Colon (tissue), 2 donors: ENCODE measurements around the gene RBM10.

Experiments
- FAIRE-seq: peaks from 2 replicates; lab custom pipeline; 2012; peaks lifted over from hg19 to GRCh38; lab: Jason Lieb, UNC
- donor health status: control.
- donor health status: control.

Gene RBM10

DNA sequence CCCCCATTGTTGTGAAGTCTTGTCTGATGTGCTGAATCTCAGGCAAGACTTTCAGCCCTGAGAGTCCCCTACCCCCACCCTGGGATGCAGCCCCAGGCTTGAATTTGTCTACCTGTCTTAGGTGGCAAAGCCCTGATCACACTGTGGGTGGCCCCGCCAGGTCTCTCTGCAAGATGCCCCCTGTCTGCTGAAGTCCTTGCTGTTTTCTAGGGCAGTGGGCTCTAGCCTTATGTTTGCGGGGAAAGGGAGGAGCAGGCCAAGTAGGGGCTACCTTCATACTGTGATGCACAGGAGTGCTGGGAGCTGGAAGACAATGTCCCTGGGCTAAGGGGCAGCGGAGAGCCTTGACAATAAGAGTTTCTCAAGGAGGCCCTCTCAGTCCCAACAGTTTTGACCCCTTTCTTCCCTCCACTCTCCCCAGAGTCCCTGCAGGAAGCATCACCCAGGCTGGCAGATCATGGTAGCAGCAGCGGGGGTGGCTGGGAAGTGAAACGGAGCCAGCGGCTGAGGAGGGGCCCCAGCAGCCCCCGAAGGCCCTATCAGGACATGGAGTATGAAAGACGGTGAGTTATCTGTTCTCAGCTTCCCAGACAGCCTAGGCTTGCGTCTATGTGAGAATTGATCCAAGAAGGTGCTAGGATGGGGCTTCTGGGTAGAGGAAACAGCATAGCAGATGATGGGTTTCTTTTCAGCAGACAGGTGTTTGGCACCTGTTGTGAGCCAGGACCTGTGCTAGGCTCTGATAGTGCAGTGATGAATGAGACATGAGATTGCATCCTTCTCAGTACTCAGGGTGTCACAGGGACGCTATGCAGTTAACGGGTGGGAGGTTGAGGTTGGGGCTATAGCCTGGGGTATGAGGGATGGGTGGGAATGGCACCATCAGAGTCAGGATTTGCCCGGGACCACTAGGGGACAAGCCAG lies 2.2 kb downstream of the RBM10 start:
- no peak for FAIRE-seq

DNA sequence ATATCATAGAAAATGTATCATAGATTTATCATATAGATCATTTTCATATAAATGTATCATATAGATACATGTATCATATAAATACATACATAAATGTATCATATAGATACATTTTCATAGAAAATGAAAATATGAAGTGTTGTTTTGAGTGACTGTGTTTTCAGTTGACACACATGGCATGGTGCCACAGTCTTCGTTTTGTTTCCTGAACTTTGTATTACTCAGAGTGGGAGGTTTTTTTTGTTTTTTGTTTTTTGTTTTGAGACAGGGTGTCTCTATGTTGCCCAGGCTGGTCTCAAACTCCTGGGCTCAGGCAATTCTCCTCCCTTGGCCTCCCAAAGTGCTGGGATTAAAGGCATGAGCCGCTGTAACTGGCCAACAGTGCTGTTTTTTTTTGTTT lies 3.9 kb downstream of the RBM10 start:
- no peak for FAIRE-seq

DNA sequence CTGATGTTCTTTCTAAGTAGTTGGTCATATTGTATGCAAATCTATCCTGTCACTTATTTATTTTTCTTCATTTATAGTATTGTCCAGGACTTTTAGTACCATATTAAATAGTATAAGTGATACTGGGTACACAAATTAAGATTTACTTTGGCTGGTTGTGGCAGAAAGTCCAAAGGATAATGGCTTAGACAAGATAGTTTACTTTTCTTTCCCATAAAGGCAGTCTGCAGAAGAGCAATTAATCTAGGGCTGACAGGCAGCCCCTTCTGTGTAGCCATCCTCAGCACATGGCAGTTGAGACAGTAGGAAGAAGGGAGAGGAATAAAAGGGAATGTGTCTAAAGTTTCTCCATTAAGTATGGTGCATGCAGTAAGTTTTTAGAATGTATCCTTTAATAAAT lies 6.4 kb downstream of the RBM10 start:
- FAIRE-seq: no peak

DNA sequence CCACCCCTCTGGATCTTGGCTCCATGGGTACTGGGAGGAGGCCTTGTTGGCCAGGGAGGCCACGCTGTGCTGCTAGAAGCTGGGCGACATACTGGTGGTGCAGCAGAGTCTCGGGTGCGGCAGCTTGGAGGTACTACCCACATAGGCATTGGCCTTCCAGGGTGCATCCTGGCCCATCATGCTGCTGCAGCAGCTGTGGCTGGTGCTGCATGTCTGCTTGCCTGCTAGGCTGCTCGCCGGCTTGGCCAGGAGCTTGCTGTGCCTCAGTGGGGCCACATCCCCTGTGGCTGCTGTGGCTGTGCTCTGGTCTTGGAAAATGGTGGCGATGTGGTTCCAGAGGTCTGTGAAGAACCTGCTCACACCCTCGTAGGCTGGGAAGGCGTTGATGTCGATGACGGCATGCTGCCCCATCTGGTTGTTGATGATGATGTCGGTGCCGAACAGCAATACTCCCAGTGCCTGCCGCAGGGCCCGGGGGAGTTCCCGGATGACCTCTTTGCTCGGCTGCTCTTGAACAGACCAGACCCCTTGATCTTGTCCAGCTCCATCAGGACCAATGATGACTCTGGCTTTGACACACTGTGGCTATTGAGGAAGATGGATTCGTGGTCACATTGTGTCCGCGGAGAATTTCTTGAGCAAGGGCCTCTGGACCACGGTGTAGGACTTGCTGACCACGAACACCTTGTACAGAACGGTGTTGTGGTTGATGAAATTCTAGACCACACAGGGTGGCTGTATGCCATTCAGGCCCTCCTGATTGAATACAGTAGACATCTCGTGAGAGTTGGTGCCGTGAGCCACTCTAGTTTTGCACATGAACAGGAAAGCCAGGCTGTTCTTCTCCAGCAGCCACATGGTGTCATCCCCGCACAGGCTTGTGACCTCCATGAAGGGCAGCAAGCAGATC lies 11.8 kb downstream of the RBM10 start:
- FAIRE-seq: no peak

DNA sequence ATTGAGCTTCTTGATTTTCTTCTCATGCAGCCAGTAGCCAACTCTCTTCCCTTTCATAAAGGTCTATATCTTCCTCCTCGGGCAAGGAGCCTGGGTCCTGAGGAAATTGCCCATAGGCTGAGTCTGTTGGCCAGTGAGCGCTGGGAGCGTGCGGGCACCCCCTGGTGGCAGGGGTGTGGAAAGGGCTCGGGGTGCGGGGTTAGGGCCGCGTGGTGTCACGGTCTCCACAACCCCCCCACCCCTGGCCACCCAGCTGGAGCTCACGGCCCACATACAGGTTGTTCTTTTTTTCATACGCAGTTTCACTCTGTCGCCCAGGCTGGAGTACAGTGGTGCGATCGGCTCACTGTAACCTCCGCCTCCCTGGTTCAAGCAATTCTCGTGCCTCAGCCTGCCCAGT lies 13.1 kb downstream of the RBM10 start:
- FAIRE-seq: no peak

DNA sequence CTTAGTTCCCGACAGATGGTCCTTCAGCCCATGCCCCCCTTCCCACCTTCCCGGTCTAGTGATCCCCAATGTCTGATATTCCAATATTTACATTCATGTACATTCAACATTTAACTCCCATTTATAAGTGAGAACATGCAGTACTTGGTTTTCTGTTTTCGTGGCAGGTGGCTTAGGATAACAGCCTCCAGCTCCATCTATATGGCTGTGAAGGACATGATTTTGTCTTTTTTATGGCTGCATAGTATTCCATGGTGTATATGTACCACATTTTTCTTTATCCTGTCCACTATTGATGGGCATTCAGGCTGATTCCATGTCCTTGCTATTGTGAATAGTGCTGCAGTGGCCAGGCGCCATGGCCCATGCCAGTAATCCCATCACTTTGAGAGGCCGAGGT lies 13.8 kb downstream of the RBM10 start:
- no peak for FAIRE-seq

DNA sequence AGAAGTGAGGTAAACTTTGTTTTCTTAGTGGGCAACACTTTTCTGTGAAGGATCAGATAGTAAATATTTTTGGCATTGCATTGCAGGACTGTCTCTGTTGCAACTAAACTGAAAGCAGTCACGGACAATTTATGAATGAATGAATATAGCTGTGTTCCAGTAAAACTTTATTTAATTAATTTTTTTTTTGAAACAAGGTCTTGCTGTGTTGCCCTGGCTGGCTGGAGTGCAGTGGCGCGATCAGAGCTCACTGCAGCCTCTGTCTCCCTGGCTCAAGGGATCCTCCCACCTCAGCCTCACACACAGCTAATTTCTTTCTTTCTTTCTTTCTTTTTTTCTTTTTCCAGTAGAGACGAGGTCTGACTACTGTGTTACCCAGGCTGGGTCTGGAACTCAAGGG lies 15.8 kb downstream of the RBM10 start:
- FAIRE-seq: no peak

DNA sequence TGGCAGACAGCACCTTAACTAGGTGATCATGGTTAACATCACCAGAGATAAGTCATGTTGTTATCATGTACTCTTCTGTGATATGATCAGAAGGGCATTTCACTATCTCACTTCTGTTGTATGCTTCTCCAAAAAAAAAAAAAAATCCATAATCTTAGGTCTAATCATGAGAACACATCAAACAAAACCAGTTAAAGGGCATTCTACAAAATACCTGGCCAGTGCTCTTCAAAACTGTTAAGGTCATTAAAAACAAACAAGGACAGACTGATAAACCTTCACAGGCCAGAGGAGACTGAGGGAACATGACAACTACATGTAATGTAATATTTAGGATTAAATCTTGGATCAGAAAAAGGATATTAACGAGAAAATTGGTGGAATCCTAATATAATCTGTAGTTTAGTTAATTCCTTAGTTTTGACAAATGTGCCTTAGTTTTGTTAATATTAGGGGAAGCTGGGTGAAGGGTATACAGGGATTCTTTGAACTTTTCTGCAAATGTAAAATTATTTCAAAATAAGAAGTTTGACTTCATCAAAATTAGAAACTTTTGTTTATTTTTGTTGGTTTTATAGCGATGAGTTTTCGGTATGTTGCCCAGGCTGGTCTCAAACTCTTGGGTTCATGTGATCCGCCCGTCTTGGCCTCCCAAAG lies 18.0 kb downstream of the RBM10 start:
- FAIRE-seq: no peak

DNA sequence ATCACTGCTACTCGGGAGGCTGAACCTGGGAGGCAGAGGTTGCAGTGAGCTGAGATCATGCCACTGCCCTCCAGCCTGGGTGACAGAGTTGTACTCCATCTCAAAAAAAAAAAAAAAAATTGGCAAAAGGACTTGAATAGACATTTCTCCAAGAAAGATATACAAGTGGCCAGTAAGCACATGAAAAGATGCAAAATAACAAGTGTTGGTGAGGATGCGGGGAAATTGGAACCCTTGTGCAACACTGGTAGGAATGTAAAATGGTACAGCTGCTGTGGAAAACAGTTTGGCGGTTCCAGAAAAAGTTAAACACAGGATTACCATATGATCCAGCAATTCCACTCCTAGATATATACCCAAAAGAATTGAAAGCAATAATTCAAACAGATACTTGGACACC lies 19.4 kb downstream of the RBM10 start:
- no peak for FAIRE-seq

DNA sequence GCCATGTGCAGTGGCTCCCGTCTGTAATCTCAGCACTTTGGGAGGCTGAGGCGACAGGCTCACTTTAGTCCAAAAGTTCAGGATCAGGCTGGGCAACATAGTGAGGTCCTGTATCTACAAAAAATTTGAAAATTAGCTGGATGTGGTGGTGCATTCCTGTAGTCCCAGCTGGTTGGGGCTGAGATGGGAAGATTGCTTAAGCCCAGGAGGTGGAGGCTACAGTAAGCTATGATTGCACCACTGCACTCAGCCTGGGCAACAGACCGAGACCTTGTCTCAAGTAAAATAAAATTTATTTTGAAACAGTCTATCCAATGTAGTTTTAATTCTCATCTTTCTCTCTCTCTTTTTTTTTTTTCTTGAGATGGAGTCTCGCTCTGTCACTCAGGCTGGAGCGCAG lies 21.1 kb downstream of the RBM10 start:
- FAIRE-seq: no peak

DNA sequence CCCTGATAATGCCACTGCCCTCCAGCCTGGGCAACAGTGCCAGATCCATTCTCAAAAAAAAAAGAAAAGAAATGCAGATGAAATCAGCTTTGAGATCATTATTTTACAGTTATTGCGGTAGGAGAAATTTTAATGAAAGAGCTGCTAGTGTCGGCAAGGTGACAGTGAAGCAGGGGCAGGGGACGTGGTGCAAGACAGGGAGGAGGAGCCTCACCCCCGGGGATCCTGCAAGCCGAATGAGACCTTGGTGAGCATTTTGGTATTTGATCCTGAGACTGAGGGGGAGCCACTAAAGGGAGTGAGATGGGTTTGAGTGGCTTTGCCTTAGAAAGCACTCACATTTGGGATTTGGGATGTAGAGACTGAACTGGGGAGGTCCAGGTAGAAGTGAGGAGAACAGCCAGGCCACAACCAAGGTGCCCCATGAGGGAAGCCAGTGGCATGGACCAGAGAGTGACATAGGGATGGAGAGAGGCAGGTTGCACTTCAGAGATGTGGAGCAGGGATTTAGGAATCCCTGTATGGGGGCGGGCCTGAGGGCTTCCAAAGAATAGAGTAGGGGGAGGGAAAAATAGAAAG lies 23.6 kb downstream of the RBM10 start:
- no peak for FAIRE-seq

DNA sequence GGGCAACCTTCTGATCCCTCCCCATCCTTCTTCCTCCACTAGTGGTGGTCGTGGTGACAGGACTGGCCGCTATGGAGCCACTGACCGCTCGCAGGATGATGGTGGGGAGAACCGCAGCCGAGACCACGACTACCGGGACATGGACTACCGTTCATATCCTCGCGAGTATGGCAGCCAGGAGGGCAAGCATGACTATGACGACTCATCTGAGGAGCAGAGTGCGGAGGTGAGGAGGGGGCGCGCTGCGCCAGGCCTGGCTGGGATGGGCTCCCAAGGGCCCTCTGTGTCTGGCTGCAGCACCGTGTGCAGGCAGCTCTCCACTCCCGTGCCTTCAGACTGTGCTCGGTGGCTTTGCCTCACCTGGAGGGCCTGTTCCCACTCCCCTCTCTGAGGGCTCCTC lies 24.3 kb downstream of the RBM10 start:
- no peak for FAIRE-seq

DNA sequence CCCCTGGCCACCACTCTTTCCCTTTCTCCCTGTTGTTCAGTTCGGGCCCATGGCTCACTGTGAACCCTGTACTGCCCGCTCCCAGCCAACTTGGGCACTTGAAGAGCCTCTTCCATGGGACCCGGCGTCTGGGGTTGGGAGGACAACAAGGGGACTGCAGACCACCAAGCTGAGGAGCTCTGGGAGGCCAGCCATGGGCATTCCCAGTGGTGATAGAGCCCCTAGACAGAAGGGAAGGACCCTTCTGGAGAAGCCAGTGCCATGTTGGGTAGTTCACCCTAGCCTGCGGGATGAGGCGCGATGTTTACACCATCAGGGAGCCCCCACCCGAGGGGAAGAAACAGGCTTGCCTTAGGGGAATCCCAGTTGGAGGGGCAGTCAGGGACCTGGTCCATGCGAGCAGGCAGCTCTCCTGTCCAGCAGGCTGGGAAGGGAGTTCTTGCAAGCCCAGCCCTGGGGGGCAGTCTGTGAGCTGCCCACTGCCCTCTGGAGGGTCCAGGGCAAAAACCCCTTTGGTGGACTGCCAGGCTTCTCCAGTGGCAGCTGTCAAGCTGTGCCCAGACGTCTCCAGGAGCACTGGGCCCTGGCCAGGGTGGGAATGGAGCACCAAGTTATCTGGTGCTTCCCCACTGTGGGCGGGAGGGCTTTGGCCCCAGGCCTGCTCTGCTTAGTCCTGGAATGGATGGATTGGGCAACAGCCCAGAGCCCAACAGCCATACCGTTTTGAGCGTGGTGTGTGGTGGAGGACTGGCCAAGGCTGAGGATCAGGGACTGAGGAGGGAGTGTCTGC lies 24.9 kb downstream of the RBM10 start:
- no peak for FAIRE-seq

DNA sequence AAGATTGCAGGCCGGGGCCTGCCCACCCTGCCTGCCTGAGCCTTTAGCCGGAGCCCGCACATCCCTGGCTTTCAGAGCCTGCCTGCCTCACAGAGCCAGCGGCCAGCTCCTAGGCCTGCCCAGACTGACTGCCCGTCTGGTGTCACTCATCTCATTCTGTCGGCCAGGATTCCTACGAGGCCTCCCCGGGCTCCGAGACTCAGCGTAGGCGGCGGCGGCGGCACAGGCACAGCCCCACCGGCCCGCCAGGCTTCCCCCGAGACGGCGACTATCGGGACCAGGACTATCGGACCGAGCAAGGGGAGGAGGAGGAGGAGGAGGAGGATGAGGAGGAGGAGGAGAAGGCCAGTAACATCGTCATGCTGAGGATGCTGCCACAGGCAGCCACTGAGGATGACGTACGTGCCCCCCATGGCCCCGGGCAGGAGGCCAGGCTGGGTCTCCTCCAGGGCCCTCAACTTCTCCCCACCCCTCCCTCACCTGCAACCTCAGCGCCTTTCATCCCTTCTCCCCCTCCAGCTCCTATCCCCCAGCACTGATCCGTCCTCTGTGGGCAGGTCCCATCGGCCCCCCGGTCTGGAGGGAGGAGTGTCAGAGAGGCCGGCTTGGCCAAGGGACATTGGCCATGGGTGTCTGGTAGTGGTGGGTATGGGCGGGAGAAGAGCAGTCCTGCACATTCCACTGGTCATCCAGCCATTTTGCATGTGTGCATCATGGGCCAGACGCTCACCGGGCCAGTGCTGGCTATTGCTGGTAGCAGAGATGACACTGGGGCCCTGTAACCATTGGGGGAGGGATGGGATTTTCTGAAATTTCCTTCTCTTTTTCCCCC lies 26.1 kb downstream of the RBM10 start:
- no peak for FAIRE-seq

DNA sequence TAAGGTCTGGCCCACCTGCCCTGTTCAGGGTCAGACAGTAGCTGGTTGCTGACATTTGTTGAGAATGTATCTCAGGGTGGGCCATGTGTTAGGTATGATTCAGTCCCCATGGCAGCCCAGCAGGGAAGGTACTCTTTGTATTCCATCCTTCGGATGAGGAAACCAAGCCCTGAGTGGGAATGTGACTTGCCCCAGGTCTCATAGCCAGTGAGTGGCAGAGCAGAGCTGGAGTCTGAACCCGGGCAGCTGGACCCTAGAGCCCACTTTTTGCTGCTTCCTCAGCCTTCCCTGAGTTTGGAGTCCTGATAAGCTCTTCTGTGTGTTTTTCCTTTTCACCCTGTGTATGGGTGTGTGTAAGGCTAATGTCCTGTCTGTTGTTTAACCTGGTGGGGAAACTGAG lies 27.0 kb downstream of the RBM10 start:
- FAIRE-seq: no peak

DNA sequence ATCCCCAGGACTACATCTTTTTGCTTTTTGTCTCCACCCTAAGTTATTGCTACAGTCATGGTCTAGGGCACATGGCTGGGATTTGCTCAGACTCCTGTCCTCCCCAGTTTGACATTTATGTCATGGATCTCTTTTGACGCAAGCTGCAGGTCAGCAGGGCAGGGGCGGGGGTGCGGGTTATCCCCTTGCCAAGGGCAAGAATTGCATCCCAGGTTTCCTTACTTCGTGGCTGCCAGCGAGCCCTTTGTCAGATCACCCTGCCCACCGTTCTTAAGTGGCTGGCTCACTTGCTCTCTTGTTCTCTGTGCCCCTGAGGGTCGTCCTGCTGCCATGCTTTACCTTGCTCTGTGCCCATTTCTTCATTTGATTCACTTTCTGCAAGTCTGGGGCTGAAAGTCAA lies 27.5 kb downstream of the RBM10 start:
- no peak for FAIRE-seq

DNA sequence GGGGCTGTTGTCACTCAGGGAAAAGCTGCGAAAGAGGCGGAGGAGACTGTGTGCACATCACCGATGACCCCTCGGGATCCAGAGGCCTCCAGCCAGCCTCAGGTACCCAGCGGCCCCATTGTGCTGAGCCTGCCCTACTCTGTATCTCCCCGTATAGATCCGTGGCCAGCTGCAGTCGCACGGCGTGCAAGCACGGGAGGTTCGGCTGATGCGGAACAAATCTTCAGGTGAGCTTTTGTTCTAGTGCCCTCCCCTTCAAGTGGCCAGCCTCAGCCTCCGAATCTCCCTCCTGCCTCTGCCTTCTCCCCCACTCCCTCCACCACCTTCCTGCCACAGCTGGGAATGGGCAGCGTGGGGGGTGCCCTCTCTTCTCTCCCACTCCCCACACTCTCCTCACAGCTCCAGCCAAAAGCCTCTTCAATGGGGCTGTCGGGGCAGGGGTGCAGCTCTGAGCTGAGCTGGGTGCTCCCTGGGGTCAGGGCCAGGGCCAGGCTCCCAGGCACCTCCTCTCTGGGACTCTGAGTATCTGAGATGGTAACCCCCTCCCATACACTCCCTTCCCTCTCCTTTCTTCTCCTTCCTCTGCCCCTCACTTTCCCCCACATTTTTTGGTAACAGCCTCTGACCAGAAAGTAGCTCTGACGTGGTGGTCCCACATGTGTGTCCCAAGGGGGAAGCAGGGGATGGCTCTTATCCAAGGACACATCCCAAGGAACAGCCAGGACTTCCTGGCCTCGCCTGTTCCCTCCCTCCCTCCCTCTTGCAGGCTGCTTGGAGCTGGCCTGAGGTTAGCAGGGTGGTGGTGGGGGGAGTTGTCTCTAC lies 28.2 kb downstream of the RBM10 start:
- no peak for FAIRE-seq

DNA sequence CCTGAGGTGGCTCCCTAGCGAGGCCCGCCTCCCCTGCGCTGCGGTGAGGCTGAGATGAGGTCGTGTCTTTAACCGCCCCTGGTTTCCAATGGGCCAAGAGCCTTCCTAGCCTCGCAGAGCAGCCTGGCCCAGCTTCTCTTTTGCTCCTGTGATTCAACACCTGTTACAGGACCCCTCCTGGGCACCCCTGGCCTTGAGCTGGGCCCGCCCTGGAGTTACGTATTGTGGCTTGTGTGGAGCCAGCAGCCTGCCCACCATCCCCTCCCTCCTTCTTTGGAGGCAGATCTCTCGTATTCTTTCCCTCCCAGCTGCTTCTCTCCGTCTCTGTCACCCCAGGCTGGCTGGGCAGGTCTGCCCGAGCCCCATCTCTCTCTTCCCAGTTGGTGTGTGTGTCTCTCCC lies 29.4 kb downstream of the RBM10 start:
- no peak for FAIRE-seq

DNA sequence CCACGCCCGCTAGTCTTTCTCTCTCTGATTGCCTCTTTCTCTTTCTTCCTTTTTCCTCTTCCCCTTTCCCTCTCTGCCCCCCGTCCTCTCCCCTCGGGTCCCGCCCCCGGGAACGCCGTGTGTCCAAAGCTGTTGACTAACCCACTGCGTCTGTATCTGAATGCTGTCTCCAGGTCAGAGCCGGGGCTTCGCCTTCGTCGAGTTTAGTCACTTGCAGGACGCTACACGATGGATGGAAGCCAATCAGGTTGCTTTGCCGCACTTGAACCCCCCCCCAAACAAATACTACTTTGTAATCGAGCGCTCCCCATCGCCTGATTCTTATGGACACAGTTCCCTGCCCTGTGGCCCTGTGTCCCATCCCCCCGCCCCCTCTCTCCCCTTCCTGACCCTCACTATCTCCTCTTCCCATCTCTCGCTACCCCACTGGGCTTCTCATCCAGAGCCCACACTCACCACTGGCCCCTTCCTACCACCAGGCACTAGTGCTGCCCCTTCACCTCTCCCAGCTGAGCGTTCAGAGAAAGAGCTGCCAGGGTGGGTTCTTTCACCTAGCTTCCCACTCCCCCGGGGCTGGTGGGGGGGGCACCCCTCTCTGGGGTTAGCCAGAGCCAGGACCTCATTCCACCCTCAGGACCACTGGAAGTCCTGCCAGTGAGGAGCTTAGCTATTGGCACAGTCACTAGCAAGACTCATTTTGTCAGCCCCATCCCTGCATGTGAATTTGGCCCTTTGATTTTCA lies 30.0 kb downstream of the RBM10 start:
- no peak for FAIRE-seq
